NCI-H1105 treated with DMSO at 0.1 percent for 48 hours (cell line): ENCODE measurements around the gene DTX3L.
A peak's percentile ranks its signal among the peaks of the same experiment; 100 is the strongest.

Experiments
- DNase-seq: peaks from one replicate; lab custom pipeline; 2025; lab: John Stamatoyannopoulos, UW

Gene DTX3L

DNA sequence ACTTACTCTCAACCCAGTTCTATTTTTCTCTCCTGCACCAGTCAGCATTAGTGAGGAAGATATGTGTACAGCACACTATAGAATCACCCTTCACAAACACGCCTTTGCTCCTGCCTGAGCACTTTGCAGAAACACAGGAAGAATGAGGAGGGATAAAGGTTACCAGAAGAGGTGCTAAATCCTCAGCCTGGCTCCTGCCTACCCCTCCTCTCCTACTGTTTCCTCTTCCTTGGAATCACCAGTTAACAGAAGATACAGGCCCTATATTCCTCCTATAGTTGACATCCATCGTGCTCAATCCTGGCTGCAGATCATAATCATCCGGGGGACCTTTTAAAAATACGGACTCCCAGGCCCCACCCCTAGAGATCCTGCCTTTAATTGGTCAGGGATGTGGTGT is 42.2 kb downstream of the DTX3L start:
- no peak for DNase-seq

DNA sequence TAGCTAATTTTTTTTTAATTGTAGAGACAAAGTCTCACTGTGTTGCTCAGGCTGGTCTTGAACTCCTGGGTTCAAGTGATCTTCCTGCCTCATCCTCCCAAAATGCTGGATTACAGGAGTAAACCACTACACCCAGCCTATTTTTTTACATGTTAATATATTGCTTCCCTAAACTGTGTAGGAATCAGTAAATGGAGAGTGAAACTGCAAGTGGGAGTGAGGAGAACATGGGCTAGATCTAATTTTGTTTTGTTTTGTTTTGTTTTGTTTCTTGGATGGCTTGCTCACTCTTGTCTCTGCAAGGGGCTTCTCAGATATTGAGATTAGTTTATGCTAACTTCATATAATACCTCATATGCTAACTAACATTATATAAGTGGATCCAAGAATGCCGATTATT is 44.8 kb downstream of the DTX3L start:
- DNase-seq: no peak

DNA sequence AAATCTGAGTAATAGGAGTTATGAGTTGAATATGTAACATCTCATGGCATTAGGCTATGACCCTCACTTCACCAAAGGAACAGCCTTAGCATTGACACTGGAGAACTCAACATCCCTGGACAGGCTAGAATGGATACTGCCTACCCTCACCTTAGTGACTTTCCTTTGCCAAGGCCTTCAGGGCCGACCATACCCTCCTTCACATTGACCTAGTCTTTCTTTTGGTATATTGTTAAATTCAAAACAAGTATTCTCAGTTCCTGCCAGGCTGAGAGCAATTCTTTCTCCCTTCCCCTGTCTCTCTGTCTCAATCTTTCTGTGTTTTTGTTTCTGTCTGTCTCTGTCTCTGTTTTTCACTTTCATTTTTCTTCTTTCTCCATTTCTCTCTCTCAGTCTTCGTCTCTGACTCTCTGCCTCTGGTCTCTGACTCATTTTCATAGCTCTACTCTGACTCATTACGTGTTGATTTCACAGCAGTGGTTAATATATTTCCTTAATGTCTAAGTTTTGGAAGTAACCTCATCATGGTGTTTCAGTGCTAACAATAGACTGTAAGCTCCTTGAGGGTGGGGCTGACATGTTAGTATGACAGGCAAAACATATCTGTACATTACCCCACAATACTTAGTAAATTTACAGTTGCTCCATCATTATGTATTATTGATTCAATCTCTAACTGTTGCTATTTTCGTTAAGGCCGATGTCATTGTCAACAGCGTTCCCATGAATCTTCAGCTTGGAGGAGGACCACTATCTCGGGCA is 45.8 kb downstream of the DTX3L start:
- DNase-seq: no peak

DNA sequence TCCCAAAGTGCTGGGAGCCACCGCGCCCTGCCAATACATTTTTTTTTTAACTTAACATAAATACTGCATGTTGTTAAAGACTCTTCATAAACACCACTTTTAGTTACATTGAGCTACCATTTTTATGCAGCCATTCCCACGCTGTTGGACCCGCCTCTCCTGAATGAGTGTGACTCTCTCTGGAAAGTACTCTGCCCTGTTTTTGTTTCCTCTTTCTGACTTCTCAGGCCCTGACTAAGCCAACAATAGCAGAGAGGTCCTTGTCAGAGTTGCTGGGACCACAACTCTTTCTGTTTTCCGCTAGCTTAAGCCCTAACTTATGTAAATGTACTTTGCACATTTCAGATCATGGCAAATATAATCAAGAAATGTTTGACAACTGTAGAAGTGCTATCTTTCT is 48.6 kb downstream of the DTX3L start:
- DNase-seq: no peak

DNA sequence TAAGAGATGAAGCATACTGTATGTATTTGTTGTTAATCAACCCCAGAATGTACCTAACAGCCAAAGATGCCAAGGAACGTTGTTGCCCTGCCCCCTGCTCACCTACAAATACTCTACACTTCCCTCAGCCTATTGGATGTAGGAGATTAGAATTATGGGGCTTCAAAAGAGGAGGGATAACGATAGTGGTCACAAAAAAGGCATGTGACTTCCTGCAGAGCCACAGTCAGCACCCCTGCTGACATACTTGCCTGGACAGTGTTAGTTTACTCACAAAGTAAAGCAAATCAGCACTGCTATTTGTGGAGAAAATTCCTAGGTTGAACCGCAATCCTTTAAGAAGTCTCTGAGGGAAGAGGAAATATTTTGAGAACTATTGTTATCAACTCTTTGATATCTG is 51.2 kb downstream of the DTX3L start:
- DNase-seq: no peak

DNA sequence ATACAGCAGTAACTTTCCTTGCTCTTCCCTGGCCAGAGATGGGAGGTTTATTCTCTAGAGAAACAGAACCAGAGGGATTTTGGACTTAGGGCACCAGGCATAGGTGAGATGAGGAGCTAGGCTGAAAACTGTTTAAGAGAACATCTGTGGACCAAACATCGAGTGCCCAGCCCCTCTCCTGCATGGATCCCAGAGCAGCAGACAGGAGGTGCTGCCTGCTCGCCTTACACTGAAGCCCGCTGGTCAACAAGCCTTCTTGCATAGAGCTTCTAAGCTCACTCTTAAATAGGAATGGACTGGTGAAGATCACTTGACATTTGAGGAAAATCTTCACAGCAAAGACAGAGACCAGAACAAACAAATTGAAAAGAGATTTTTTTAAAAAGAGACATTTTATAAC is 54.5 kb downstream of the DTX3L start:
- DNase-seq: no peak

DNA sequence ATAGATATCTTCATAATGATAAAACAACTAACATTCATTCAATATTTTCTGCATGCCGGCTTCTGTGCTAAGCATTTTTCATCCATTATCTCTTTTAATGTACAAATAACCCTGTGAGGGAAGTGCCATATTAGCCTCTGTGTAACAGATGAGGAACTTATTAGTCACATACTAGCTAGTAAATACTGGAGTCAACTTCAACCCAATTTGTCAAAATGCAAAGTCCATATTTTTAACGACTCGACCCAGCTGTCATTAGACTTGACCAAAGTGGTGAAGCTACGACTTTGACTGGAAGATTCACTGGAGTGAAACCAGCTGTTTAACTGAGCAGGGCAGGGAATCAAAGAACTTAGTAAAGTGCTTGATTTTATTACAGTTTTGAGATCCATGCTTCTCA is 54.9 kb downstream of the DTX3L start:
- no peak for DNase-seq

DNA sequence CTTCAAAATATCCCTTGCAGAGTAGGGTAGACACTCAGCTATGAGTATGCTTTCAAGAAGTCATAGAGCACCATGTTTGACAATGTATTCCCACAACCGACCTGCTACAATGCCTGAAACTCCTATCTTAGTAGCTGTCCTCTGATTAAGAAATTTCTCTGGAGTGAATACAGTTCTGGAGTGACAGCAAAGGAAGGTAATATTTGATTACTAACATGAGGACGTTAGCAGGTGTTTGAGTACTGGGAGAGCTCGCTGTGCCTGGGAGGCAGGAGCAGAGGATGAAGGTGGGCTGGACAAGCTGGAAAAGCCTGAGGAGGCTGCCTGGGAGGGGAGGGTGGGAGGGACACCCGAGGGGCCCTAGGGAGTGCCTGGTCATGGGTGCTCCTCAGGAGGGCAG is 56.3 kb downstream of the DTX3L start:
- DNase-seq: no peak

DNA sequence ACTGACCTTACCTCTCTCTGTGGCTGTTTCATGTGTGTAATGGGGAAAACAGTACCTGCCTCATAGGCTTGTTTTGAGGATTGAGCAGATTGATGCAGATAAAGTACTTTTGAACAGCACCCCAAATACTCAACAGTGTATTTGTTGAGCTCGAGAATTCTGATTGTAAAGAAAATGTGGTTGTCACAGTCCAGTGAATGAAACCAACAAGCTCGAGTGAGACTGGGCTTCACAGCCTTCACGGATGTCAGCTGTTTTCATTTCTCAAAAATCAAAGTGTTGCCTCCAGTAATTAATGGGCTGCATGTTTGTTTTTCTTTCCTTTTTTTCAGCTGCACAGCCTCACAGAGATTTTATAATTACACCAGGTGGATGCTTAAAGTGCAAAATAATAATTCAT is 57.0 kb downstream of the DTX3L start:
- DNase-seq: peak; percentile 56

DNA sequence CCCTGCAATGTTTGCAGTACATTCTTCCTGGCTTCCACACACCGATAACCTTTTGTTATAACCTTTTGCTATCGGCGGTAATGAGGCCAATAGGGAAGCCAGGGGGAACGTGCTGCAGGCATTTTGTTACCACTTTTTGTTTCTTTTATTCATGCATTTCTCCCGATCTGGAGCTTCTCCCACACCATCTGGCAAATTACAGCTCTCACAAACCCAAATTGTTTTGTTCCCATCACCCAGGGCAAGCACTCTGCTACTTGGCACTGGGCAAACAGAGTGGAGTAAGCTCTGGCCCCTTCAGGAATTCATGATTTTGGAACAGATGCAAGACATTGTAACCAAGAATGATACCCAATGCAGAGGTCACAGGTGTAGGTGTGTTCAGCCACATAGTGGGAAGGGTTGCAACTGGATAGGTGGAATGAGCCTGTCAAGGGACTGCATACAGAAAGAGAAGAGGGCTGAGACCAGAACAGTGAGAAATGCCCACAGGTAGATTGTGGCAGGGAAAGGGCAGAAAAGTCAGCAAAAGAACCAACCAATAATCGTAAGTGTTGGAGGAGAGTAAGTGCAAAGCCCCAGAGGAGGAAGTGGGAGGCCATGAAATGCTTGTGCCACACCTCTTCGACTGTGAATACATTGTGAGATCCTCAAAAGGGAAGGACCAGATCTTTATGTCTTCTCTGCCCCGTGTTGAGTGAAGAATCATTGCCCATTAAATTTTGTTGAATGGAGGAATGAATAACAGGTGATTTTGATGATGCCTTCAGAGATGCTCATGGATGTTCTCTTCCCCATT is 59.1 kb downstream of the DTX3L start:
- DNase-seq: no peak
